Measurements from ENCODE around the gene RNF141. TPM values are rescaled to one million over a fixed set of nuclear protein-coding genes. Genes with fewer than 3 reads are reported as not detected.
A peak's percentile ranks its signal among the peaks of the same experiment; 100 is the strongest.

Gene RNF141
- total and polyA plus RNA-seq, 12 donors = 6.7 to 43.0 (median 34.2) TPM

DNA sequence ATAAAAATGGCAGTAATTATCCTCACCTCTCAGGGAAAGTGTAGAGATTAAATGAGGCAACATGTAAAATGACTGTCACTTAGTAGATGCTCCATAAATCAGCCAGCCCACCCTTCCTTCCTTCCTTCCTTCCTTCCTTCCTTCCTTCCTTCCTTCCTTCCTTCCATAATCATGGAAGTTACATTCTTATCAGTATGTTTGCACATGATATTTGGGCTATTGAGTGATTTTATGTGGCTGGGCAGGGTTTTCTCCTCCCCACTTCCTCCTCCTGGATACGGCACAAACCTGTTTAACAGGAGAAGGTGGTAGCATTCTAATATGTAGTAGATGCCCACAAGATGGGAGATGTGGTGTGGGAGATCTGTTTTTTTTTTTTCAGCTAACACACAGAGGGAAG, 15.6 kb upstream of the RNF141 start:
- Histone ChIP-seq H3K4me3 (no peak overlapping the region), H3K27ac (no peak overlapping the region), H3K36me3 (peaks cover 0 to 26% (median 0%) of the 10 kb centered on the region in 9 donors), H3K9me3 (peaks cover 0 to 8% (median 0%) of the 10 kb centered on the region in 11 donors), H3K4me1 (no peaks in the 10 kb centered on the region), H3K27me3 (no peaks in the 10 kb centered on the region)
- TF ChIP-seq, protein P1, sequence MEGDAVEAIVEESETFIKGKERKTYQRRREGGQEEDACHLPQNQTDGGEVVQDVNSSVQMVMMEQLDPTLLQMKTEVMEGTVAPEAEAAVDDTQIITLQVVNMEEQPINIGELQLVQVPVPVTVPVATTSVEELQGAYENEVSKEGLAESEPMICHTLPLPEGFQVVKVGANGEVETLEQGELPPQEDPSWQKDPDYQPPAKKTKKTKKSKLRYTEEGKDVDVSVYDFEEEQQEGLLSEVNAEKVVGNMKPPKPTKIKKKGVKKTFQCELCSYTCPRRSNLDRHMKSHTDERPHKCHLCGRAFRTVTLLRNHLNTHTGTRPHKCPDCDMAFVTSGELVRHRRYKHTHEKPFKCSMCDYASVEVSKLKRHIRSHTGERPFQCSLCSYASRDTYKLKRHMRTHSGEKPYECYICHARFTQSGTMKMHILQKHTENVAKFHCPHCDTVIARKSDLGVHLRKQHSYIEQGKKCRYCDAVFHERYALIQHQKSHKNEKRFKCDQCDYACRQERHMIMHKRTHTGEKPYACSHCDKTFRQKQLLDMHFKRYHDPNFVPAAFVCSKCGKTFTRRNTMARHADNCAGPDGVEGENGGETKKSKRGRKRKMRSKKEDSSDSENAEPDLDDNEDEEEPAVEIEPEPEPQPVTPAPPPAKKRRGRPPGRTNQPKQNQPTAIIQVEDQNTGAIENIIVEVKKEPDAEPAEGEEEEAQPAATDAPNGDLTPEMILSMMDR (IDR thresholded peaks at IDR 0.05) = no peak
- intact Hi-C loops (cut with DNase I) = loop anchor here in 1 of 10 donors (10.0 kb wide), 1 partner anchor 98 kb away; no protein-coding TSS in a partner anchor
- 80 to 81% methylated on average over 1 of the region's 1 CpG for WGBS, 2 donors
- ATAC-seq (peak in 1 of 8 donors; percentile 12), DNase-seq (no peak)

DNA sequence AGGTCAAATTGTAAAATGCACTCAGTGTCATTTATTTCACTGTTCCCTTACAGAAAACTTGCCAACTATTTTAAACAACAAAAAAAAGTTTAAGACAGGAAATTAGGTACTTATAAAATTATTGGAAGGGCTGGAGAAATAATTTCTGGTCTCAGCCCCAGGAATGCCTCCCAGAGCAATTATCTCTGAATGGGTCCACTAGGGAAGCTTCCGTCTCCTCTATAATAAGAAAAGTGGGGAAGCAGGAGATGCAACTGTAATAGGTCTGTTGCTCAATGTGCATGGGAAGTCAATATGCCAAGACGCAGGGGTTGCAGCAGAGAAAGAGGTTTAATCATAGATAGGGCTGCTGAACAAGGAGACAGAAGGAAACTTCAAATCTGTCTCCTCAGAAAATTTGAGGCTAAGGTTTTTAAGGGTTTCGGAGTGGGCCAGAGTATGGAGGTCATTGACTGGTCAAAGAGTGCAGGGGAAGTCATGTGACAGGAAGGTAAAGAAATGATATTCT, 10.9 kb upstream of the RNF141 start:
- ATAC-seq (no peak), DNase-seq (no peak)
- intact Hi-C loops (cut with DNase I) = loop anchor here in 1 of 10 donors (10.0 kb wide), 1 partner anchor 103 kb away; no protein-coding TSS in a partner anchor
- no peak overlapping the region for H3K4me3 ChIP-seq
- peaks cover 0 to 8% (median 0%) of the 10 kb centered on the region in 11 donors for H3K9me3 ChIP-seq
- H3K27ac ChIP-seq = no peak overlapping the region
- no peaks in the 10 kb centered on the region for H3K4me1 ChIP-seq
- no peaks in the 10 kb centered on the region for H3K27me3 ChIP-seq
- H3K36me3 ChIP-seq = no peaks in the 10 kb centered on the region
- TF ChIP-seq, protein P1 (IDR thresholded peaks at IDR 0.05) = no peak
- 92 to 94% methylated on average over 3 of the region's 3 CpGs for WGBS, 2 donors

DNA sequence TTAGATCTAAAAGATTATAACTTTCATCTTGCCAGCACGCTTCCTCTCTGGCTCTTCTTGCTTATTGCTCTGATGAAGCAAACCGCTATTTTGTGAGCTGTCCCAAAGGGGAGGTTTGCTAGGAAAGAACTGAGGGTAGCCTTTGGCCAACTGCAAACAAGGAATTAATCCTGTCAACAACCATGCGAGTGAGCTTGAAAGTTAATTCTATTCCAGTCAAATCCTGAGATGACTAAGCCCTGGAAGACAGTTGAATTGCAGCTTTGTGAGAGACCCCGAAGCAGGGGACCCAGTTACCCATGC, 10.3 kb upstream of the RNF141 start:
- Histone ChIP-seq H3K4me1 (no peaks in the 10 kb centered on the region), H3K27ac (no peak overlapping the region), H3K4me3 (no peak overlapping the region), H3K9me3 (peaks cover 0 to 8% (median 0%) of the 10 kb centered on the region in 11 donors), H3K27me3 (no peaks in the 10 kb centered on the region), H3K36me3 (no peaks in the 10 kb centered on the region)
- ATAC-seq (no peak), DNase-seq (no peak)
- WGBS, 2 donors = 90 to 92% methylated on average over 4 of the region's 4 CpGs
- intact Hi-C loops (cut with DNase I) = loop anchor here in 1 of 10 donors (10.0 kb wide), 1 partner anchor 104 kb away; no protein-coding TSS in a partner anchor
- TF ChIP-seq, protein P1 (IDR thresholded peaks at IDR 0.05) = no peak

DNA sequence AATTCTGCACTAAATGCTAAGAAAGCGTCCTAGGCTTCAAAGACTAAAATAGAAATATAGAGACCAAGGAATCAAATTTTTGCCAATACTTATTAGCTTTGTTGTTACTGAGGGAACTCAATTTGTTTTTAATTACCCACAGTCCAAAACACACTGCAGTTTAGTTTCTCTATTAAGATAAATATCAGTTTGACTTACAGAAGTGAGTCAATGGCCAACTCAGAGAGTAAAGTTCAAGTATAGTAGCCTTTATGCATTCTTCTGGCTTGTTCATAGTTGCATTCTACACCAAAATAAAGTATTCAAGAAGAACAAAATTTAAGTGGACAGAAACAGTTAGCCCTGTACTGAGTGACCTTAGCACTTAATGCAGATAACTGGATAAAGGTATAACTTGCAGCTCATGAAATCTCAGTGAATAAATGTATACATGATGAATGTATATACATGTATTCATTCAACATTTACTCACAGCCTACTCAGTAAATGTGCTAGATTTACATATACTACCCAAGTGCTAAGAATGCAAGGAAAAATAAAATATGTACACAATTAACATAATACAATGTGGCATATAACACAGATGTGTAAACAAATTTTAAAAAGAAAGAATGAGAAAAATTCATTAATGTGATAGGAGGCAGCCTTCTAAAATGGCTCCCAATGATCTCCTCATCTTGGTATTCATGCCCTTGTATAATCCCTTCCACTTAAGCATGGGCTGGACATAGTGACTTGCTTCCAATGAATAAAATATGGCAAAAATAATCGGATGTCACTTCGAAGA, 9.7 kb upstream of the RNF141 start:
- WGBS, 2 donors = 91 to 99% methylated on average over 3 of the region's 3 CpGs
- TF ChIP-seq, protein P1 (IDR thresholded peaks at IDR 0.05) = no peak
- Histone ChIP-seq H3K4me3 (no peak overlapping the region), H3K36me3 (no peaks in the 10 kb centered on the region), H3K4me1 (no peaks in the 10 kb centered on the region), H3K27ac (no peak overlapping the region), H3K9me3 (peaks cover 0 to 8% (median 0%) of the 10 kb centered on the region in 11 donors), H3K27me3 (no peaks in the 10 kb centered on the region)
- intact Hi-C loops (cut with DNase I) = loop anchor here in 1 of 10 donors (10.0 kb wide), 1 partner anchor 104 kb away; no protein-coding TSS in a partner anchor
- DNase-seq (no peak), ATAC-seq (no peak)
